ENCODE data around the gene OR8D1.

DNA sequence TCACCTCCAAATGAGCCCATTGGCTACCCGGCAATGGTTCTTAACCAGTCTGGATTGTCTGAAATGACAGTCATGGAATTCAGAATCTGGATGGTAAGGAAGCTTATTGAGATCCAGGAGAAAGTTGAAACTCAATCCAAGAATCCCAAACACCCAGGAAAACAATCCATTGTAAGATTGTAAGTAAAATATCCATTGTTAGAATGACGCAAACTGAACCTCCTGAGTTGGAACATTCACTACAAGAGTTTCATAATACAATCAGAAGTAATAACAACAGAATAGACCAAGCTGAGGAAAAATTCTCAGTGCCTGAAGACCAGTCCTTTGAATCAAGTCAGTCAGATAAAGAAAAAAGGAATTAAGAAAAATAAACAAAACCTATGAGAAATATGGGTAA is 35.5 kb downstream of the OR8D1 start:
- TF ChIP-seq, protein P1, sequence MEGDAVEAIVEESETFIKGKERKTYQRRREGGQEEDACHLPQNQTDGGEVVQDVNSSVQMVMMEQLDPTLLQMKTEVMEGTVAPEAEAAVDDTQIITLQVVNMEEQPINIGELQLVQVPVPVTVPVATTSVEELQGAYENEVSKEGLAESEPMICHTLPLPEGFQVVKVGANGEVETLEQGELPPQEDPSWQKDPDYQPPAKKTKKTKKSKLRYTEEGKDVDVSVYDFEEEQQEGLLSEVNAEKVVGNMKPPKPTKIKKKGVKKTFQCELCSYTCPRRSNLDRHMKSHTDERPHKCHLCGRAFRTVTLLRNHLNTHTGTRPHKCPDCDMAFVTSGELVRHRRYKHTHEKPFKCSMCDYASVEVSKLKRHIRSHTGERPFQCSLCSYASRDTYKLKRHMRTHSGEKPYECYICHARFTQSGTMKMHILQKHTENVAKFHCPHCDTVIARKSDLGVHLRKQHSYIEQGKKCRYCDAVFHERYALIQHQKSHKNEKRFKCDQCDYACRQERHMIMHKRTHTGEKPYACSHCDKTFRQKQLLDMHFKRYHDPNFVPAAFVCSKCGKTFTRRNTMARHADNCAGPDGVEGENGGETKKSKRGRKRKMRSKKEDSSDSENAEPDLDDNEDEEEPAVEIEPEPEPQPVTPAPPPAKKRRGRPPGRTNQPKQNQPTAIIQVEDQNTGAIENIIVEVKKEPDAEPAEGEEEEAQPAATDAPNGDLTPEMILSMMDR (IDR thresholded peaks at IDR 0.05 in 2 of 3, conservative IDR thresholded peaks at IDR 0.05 in 1 of 3; ENCODE audit: borderline replicate concordance in 1 of 3, insufficient read depth in 1 of 3, low read depth in 2 of 3, low read length in 2 of 3) = no peak
- TF ChIP-seq POLR2A (IDR thresholded peaks at IDR 0.05; ENCODE audit: borderline replicate concordance, extremely low read depth, insufficient read depth, insufficient read length) (no peak), RAD21 (IDR thresholded peaks at IDR 0.05; ENCODE audit: low read depth) (no peak), EGR1 (IDR thresholded peaks at IDR 0.05; ENCODE audit: low read depth) (no peak), POLR2AphosphoS5 (IDR thresholded peaks at IDR 0.05; ENCODE audit: low read depth, low read length) (no peak)
- TF ChIP-seq, protein P2, sequence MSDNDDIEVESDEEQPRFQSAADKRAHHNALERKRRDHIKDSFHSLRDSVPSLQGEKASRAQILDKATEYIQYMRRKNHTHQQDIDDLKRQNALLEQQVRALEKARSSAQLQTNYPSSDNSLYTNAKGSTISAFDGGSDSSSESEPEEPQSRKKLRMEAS (IDR thresholded peaks at IDR 0.05) = no peak
